HCT116 (cell line): ENCODE results near the gene GSC. TPM values are rescaled to one million over a fixed set of nuclear protein-coding genes. Genes with fewer than 3 reads are reported as not detected.

ENCODE experiments used
- ATAC-seq: fragments of 200-7000 bp; cut with Tn5 transposase; 2 replicates; pipeline ENCODE4 v1.9.1; 2020; ENCODE audit warnings: mild to moderate bottlenecking, moderate library complexity
- Bru-seq: library from RNA; stranded (reverse); fragments of 400-500 nt; gene quantifications from one replicate; lab custom pipeline; 2021; lab: Mats Ljungman, UMichigan
- BruChase-seq, 2 experiments: library from RNA; stranded (reverse); fragments of 400-500 nt; gene quantifications; one replicate each; lab custom pipeline; 2021; lab: Mats Ljungman, UMichigan
- BruUV-seq: library from RNA; stranded (reverse); fragments of 400-500 nt; replicated peaks from 2 replicates; lab custom pipeline; 2021; lab: Mats Ljungman, UMichigan
- CTCF ChIA-PET: fragments of 300-600 bp; sonication (Branson Sonifier 250); formaldehyde crosslinking; loops from one replicate; lab custom pipeline; 2021; ENCODE audit warnings: antibody characterized with exemption; lab: Charles Lee
- POLR2A ChIA-PET: fragments of 300-600, 350-600 bp; sonication (Branson Sonifier 250); formaldehyde crosslinking; loops from one replicate; lab custom pipeline; 2021; ENCODE audit warnings: antibody characterized with exemption; lab: Charles Lee
- RAD21 ChIA-PET, 2 experiments: fragments of 300-600 bp; sonication (Branson Sonifier 250); formaldehyde crosslinking; loops; one replicate each; lab custom pipeline; 2023; ENCODE audit warnings: low total read pairs in 2 of 2; ENCODE audit not compliant: uncharacterized antibody in 2 of 2, unreplicated experiment in 2 of 2, low non-redundant PET in 1 of 2; lab: Charles Lee
- DNase-seq: peaks from one replicate; pipeline ENCODE4 v3.0.0-alpha.2; 2010; ENCODE audit warnings: low read depth, low spot score
- H2AFZ ChIP-seq: fragments of 200-600 bp; shearing (Covaris generic), sonication (generic); 2 replicates; pipeline ENCODE4 v1.6.1; 2017; ENCODE audit warnings: low read depth, mixed run types, mixed read lengths, antibody characterized with exemption, low read length; ENCODE audit not compliant: poor library complexity, severe bottlenecking
- H3K27ac ChIP-seq: 2 replicates; pipeline ENCODE4 v1.5.1; 2012; ENCODE audit warnings: low read depth, low read length
- H3K27me3 ChIP-seq: fragments of 200-600 bp; sonication (generic); 2 replicates; pipeline ENCODE4 v1.6.1; 2016; ENCODE audit warnings: mixed run types, low read length, mixed read lengths; ENCODE audit not compliant: insufficient read depth
- H3K36me3 ChIP-seq, 2 experiments: fragments of 200-500 bp in 1 of 2; fragments of 200-600 bp in 1 of 2; sonication (Bioruptor generic) in 1 of 2; sonication (generic) in 1 of 2; 2 replicates each; pipeline versions ENCODE4 v1.5.1 to v1.6.1; 2014 to 2016; ENCODE audit warnings: low read length in 2 of 2, inconsistent platforms in 1 of 2, mixed read lengths in 1 of 2, mixed run types in 1 of 2; ENCODE audit not compliant: insufficient read depth in 2 of 2, control insufficient read depth in 1 of 2
- H3K4me1 ChIP-seq, 2 experiments: fragments of 200-600 bp in 1 of 2; sonication (generic) in 1 of 2; 2 replicates each; pipeline versions ENCODE4 v1.5.1 to v1.6.1; 2012 to 2017; ENCODE audit warnings: low read length in 2 of 2, inconsistent platforms in 1 of 2, mild to moderate bottlenecking in 1 of 2, mixed read lengths in 1 of 2, mixed run types in 1 of 2, moderate library complexity in 1 of 2; ENCODE audit not compliant: insufficient read depth in 2 of 2, control insufficient read depth in 1 of 2
- H3K4me2 ChIP-seq: fragments of 200-600 bp; sonication (generic); 2 replicates; pipeline ENCODE4 v1.6.1; 2017; ENCODE audit warnings: mixed run types, low read length, mixed read lengths
- H3K4me3 ChIP-seq, 2 experiments: fragments of 200-600 bp in 1 of 2; sonication (generic) in 1 of 2; replicated peaks in 1 of 2; 2 replicates each; pipeline ENCODE4 v1.5.1; 2011 to 2016; ENCODE audit warnings: low read length in 2 of 2, control low read depth in 1 of 2, low read depth in 1 of 2, mild to moderate bottlenecking in 1 of 2, mixed read lengths in 1 of 2, mixed run types in 1 of 2
- H3K79me2 ChIP-seq: fragments of 200-600 bp; sonication (generic); 2 replicates; pipeline ENCODE4 v1.6.1; 2017; ENCODE audit warnings: mild to moderate bottlenecking, mixed run types, low read length, moderate library complexity, mixed read lengths; ENCODE audit not compliant: insufficient read depth
- H3K9ac ChIP-seq: fragments of 200-600 bp; sonication (generic); 2 replicates; pipeline ENCODE4 v1.6.1; 2016; ENCODE audit warnings: low read length, mixed read lengths
- H3K9me2 ChIP-seq: fragments of 200-600 bp; sonication (generic), shearing (Covaris generic); 2 replicates; pipeline ENCODE4 v1.6.1; 2017; ENCODE audit warnings: mixed run types, mild to moderate bottlenecking, moderate library complexity; ENCODE audit not compliant: insufficient read depth
- H3K9me3 ChIP-seq, 2 experiments: fragments of 200-500 bp in 1 of 2; fragments of 200-600 bp in 1 of 2; sonication (Bioruptor generic) in 1 of 2; sonication (generic) in 1 of 2; 2 replicates each; pipeline ENCODE4 v1.6.1; 2014 to 2017; ENCODE audit warnings: low read length in 2 of 2, mixed read lengths in 2 of 2, inconsistent platforms in 1 of 2, low read depth in 1 of 2, mild to moderate bottlenecking in 1 of 2, mixed run types in 1 of 2, moderate library complexity in 1 of 2; ENCODE audit not compliant: control insufficient read depth in 1 of 2, insufficient read depth in 1 of 2
- H4K20me1 ChIP-seq: fragments of 200-600 bp; sonication (generic), shearing (Covaris generic); 2 replicates; pipeline ENCODE4 v1.6.1; 2017; ENCODE audit warnings: mixed run types, mild to moderate bottlenecking, moderate library complexity; ENCODE audit not compliant: insufficient read depth
- CBX3 ChIP-seq: IDR thresholded peaks from 2 replicates; pipeline ENCODE4 v1.6.1; 2012; ENCODE audit warnings: low read depth
- CEBPB ChIP-seq: IDR thresholded peaks from 2 replicates; pipeline ENCODE4 v1.6.1; 2012; ENCODE audit warnings: low read depth
- CTCF ChIP-seq, 3 experiments: fragments of 200-600 bp in 1 of 3; sonication (generic) in 1 of 3; IDR thresholded peaks in 2 of 3; conservative IDR thresholded peaks in 1 of 3; 2 replicates each; pipeline ENCODE4 v1.5.1; 2012 to 2017; ENCODE audit warnings: low read depth in 2 of 3, low read length in 2 of 3, antibody characterized with exemption in 1 of 3, borderline replicate concordance in 1 of 3, control low read depth in 1 of 3, mild to moderate bottlenecking in 1 of 3, mixed read lengths in 1 of 3, mixed run types in 1 of 3, moderate library complexity in 1 of 3; ENCODE audit not compliant: insufficient read depth in 1 of 3
- EGR1 ChIP-seq: IDR thresholded peaks from 2 replicates; pipeline ENCODE4 v1.6.1; 2012; ENCODE audit warnings: low read depth
- ELF1 ChIP-seq: IDR thresholded peaks from 2 replicates; pipeline ENCODE4 v1.6.1; 2012; ENCODE audit warnings: low read depth, borderline replicate concordance
- EZH2 ChIP-seq: fragments of 200-600 bp; sonication (generic); IDR thresholded peaks from 2 replicates; pipeline ENCODE4 v1.6.1; 2017; ENCODE audit warnings: antibody characterized with exemption, mixed run types
- FOSL1 ChIP-seq: IDR thresholded peaks from 2 replicates; pipeline ENCODE4 v1.6.1; 2012; ENCODE audit warnings: low read depth
- JUND ChIP-seq: IDR thresholded peaks from 2 replicates; pipeline ENCODE4 v1.6.1; 2012
- MAX ChIP-seq: IDR thresholded peaks from 2 replicates; pipeline ENCODE4 v1.6.1; 2012
- POLR2A ChIP-seq: IDR thresholded peaks from 2 replicates; pipeline ENCODE4 v1.7.0; 2011; ENCODE audit warnings: borderline replicate concordance; ENCODE audit not compliant: insufficient read depth, insufficient read length; ENCODE audit errors: extremely low read depth
- POLR2AphosphoS5 ChIP-seq: IDR thresholded peaks from 2 replicates; pipeline ENCODE4 v1.6.1; 2011; ENCODE audit warnings: mild to moderate bottlenecking, low read depth, low read length, moderate library complexity
- SP1 ChIP-seq: IDR thresholded peaks from 2 replicates; pipeline ENCODE4 v1.6.1; 2012; ENCODE audit warnings: low read depth
- SRF ChIP-seq: IDR thresholded peaks from 2 replicates; pipeline ENCODE4 v1.6.1; 2012; ENCODE audit warnings: low read depth
- TCF7L2 ChIP-seq: IDR thresholded peaks from 2 replicates; pipeline ENCODE4 v1.7.0; 2011; ENCODE audit warnings: borderline replicate concordance, inconsistent platforms; ENCODE audit not compliant: insufficient read depth, insufficient read length; ENCODE audit errors: extremely low read depth
- YY1 ChIP-seq: IDR thresholded peaks from 2 replicates; pipeline ENCODE4 v1.6.1; 2011; ENCODE audit warnings: low read length, low read depth, moderate library complexity, mild to moderate bottlenecking; ENCODE audit not compliant: insufficient replicate concordance; ENCODE audit errors: extremely low read depth
- ZBTB33 ChIP-seq: IDR thresholded peaks from 2 replicates; pipeline ENCODE4 v1.6.1; 2011; ENCODE audit warnings: mild to moderate bottlenecking, low read length, moderate library complexity; ENCODE audit not compliant: insufficient replicate concordance; ENCODE audit errors: extremely low read depth
- ZNF274 ChIP-seq: fragments of 200-500 bp; sonication (Bioruptor generic); IDR thresholded peaks from 2 replicates; pipeline ENCODE4 v1.6.1; 2014; ENCODE audit warnings: mild to moderate bottlenecking, low read depth, low read length, inconsistent platforms
- intact Hi-C: fragments of 100-400 bp; cut with micrococcal nuclease; formaldehyde crosslinking; loops from 2 replicates; pipeline ENCODE4 v1.10.0; 2022
- long read RNA-seq: library from polyadenylated mRNA; unstranded; transcript quantifications from one replicate; pipeline ENCODE4 v2.0.0, GENCODE V29; 2021; ENCODE audit not compliant: unreplicated experiment
- polyA plus RNA-seq: library from polyadenylated mRNA; unstranded; fragments of >200 nt; gene quantifications from 2 replicates; pipeline ENCODE4 v1.2.1, GENCODE V29; 2012; ENCODE audit warnings: missing spikeins
- total RNA-seq: library from RNA; stranded (reverse); gene quantifications from one replicate; pipeline ENCODE4 v1.2.1, GENCODE V29; 2021; ENCODE audit not compliant: unreplicated experiment

The GSC gene
- total RNA-seq (not detected), Bru-seq, nascent RNA (not detected), BruChase-seq, experiment 1, labeled RNA remaining after a 6-hour chase (percentile 17 among the genes with signal in this experiment), BruChase-seq, experiment 2, labeled RNA remaining after a 2-hour chase (not detected)
- not detected in 2 replicates for polyA plus RNA-seq
- long read RNA-seq: 0 reads

GRCh38 chr14:94769391-94770250 lies at the start of gene GSC:
Gene GSC, minus strand, starts transcription at chr14:94770113. Its CDS starts 98 bp downstream, at chr14:94770015.
- Histone ChIP-seq H3K27ac (no peak within 1 kb of the TSS), H3K4me2 (no peak within 1 kb of the TSS), H3K9ac (no peak within 1 kb of the TSS), H3K79me2 (no peaks in the 10 kb centered on the region), H3K9me3 (no peaks in the 10 kb centered on the region), H3K4me3 (no peak within 1 kb of the TSS), H2AFZ (no peak within 1 kb of the TSS), H3K4me1 (peaks cover 0 to 4% of the 10 kb centered on the region in 2 experiments; a peak in 1 of 4 replicates), H3K36me3 (no peaks in the 10 kb centered on the region), H3K9me2 (no peaks in the 10 kb centered on the region), H3K27me3 (peaks cover 6% of the 10 kb centered on the region; the same call in 1 of the 2 replicates), H4K20me1 (no peaks in the 10 kb centered on the region)
- ChIA-PET POLR2A (no interaction called here), RAD21 (no interaction called here), CTCF (no interaction called here)
- no peak for ATAC-seq
- intact Hi-C loops: no loop called here
- DNase-seq: no peak
- no TSS peak for BruUV-seq
- TF ChIP-seq EGR1 (no peak), CEBPB (no peak), POLR2A (no peak), CBX3 (no peak), SP1 (no peak), EZH2 (no peak), CTCF (IDR thresholded peaks at IDR 0.05 in 2 of 3, conservative IDR thresholded peaks at IDR 0.05 in 1 of 3; ENCODE audit: borderline replicate concordance in 1 of 3, insufficient read depth in 1 of 3, low read depth in 2 of 3, low read length in 2 of 3) (no peak), ELF1 (no peak), SRF (no peak), YY1 (no peak), ZBTB33 (no peak), TCF7L2 (no peak), ZNF274 (no peak), JUND (no peak), FOSL1 (no peak), POLR2AphosphoS5 (no peak), MAX (no peak)
